Hepatocyte (in vitro differentiated cells): Measurements from ENCODE around the gene UBE2U. TPM values are rescaled to one million over a fixed set of nuclear protein-coding genes. Genes with fewer than 3 reads are reported as not detected.
A peak's percentile ranks its signal among the peaks of the same experiment; 100 is the strongest.
"Not testable (repeated sequence)": the region's sequence is repeated elsewhere in the genome, so short reads cannot be mapped to it uniquely, and the experiment has no call there.

ENCODE experiments used
- DNase-seq: peaks from one replicate; pipeline ENCODE4 v3.0.0-alpha.2; 2016; ENCODE audit warnings: low spot score
- H2AFZ ChIP-seq: fragments of 200-600 bp; sonication (generic); 2 replicates; pipeline ENCODE4 v1.6.0; 2016; ENCODE audit warnings: antibody characterized with exemption, mild to moderate bottlenecking
- H3K27ac ChIP-seq: fragments of 200-600 bp; sonication (generic); 2 replicates; pipeline ENCODE4 v1.5.1; 2016; ENCODE audit warnings: mild to moderate bottlenecking
- H3K27me3 ChIP-seq: fragments of 200-600 bp; sonication (generic); 2 replicates; pipeline ENCODE4 v1.6.1; 2016
- H3K36me3 ChIP-seq: fragments of 200-600 bp; sonication (generic); replicated peaks from 2 replicates; pipeline ENCODE4 v1.5.1; 2016; ENCODE audit warnings: low read depth; ENCODE audit not compliant: insufficient read depth
- H3K4me1 ChIP-seq: fragments of 200-600 bp; sonication (generic); 2 replicates; pipeline ENCODE4 v1.5.1; 2016; ENCODE audit warnings: mild to moderate bottlenecking, moderate library complexity; ENCODE audit not compliant: insufficient read depth
- H3K4me2 ChIP-seq: fragments of 200-600 bp; sonication (generic); 2 replicates; pipeline ENCODE4 v1.6.0; 2016
- H3K4me3 ChIP-seq: fragments of 200-600 bp; sonication (generic); 2 replicates; pipeline ENCODE4 v1.5.1; 2016; ENCODE audit warnings: mild to moderate bottlenecking
- H3K79me2 ChIP-seq: fragments of 200-600 bp; sonication (generic); 2 replicates; pipeline ENCODE4 v1.6.0; 2017; ENCODE audit warnings: mild to moderate bottlenecking
- H3K9me2 ChIP-seq: fragments of 200-600 bp; sonication (generic); replicated peaks from 2 replicates; pipeline ENCODE4 v1.6.0; 2017; ENCODE audit warnings: mild to moderate bottlenecking; ENCODE audit not compliant: insufficient read depth
- H3K9me3 ChIP-seq: fragments of 200-600 bp; sonication (generic); 2 replicates; pipeline ENCODE4 v1.5.1; 2016; ENCODE audit warnings: low read depth, mild to moderate bottlenecking
- H4K20me1 ChIP-seq: fragments of 200-600 bp; sonication (generic); 2 replicates; pipeline ENCODE4 v1.6.0; 2016; ENCODE audit warnings: mild to moderate bottlenecking; ENCODE audit not compliant: insufficient read depth, poor library complexity, severe bottlenecking
- CTCF ChIP-seq: fragments of 200-600 bp; sonication (generic); IDR thresholded peaks from 2 replicates; pipeline ENCODE4 v1.5.1; 2016; ENCODE audit warnings: antibody characterized with exemption, mild to moderate bottlenecking; ENCODE audit not compliant: poor library complexity
- EZH2 ChIP-seq: fragments of 200-600 bp; sonication (generic); IDR thresholded peaks from 2 replicates; pipeline ENCODE4 v1.6.1; 2016; ENCODE audit warnings: antibody characterized with exemption, mild to moderate bottlenecking, borderline replicate concordance
- EZH2phosphoT487 ChIP-seq: fragments of 200-600 bp; sonication (generic); IDR thresholded peaks from one replicate; pipeline ENCODE4 v1.6.1; 2018; ENCODE audit warnings: antibody characterized with exemption, mild to moderate bottlenecking, low read depth, moderate library complexity; ENCODE audit not compliant: unreplicated experiment, severe bottlenecking
- WGBS: methylation state at CpG from one replicate; pipeline ENCODE4 v1.1.6; 2016; ENCODE audit warnings: low lambda C conversion rate; ENCODE audit errors: missing lambda C conversion rate; 5-methylcytosine and 5-hydroxymethylcytosine counted together
- polyA plus RNA-seq: library from polyadenylated mRNA; unstranded; fragments of >200 nt; fragmentation: Nextera tagmentation; extraction: Ambion mirVana; gene quantifications from 2 replicates; pipeline ENCODE4 v1.2.1, GENCODE V29; 2016
- total RNA-seq: library from RNA; depleted of rRNA; stranded (reverse); fragments of >200 nt; gene quantifications from 2 replicates; pipeline ENCODE4 v1.2.3, GENCODE V29; 2014

The UBE2U gene
- total and polyA plus RNA-seq, 2 experiments from 2014 or later, result not detected

DNA sequence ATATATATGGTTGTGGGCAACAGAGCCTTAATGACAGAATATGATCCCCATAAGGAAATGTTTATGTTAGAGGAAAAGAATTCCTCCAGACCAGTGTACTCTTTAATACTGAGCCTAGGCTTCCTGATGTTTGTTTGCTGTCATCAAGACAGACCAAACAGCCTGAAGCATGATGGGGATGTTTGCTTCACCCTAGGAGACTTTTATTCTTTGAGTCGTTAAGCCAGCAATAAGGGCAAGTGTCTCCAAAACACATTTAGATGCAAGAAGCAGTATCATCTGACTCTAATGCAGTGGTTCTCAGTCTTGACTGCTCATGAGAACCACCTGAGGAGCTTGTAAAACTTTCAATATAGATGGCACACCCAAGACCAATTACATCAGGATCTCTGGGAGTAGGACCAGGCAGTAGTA is 33.1 kb downstream of the UBE2U start:
- Histone ChIP-seq H3K79me2 (no peaks in the 10 kb centered on the region), H3K36me3 (no peaks in the 10 kb centered on the region), H3K9me3 (no peaks in the 10 kb centered on the region), H2AFZ (no peak overlapping the region), H3K27ac (no peak overlapping the region), H4K20me1 (no peaks in the 10 kb centered on the region), H3K27me3 (no peaks in the 10 kb centered on the region), H3K9me2 (no peaks in the 10 kb centered on the region), H3K4me2 (no peak overlapping the region), H3K4me1 (no peaks in the 10 kb centered on the region), H3K4me3 (no peak overlapping the region)
- WGBS, result 19% methylated on average over 1 of the region's 1 CpG
- TF ChIP-seq EZH2phosphoT487, result no peak
- no peak for TF ChIP-seq CTCF
- no peak for TF ChIP-seq EZH2
- DNase-seq, result no peak

DNA sequence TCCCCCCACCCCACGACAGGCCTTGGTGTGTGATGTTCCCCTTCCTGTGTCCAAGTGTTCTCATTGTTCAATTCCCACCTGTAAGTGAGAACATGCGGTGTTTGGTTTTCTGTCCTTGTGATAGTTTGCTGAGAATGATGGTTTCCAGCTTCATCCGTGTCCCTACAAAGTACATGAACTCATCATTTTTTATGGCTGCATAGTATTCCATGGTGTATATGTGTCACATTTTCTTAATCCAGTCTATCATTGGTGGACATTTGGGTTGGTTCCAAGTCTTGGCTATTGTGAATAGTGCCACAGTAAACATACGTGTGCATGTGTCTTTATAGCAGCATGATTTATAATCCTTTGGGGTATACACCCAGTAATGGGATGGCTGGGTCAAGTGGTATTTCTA is 36.1 kb downstream of the UBE2U start:
- H3K27ac ChIP-seq, H3K4me3 ChIP-seq, H4K20me1 ChIP-seq, H3K9me3 ChIP-seq, H3K79me2 ChIP-seq, DNase-seq, H3K4me2 ChIP-seq, H3K27me3 ChIP-seq, H3K36me3 ChIP-seq, H2AFZ ChIP-seq, H3K4me1 ChIP-seq, H3K9me2 ChIP-seq: not testable (repeated sequence)
- WGBS, result 92% methylated on average over 4 of the region's 4 CpGs

GRCh38 chr1:64240206-64240605 is 36.8 kb downstream of the UBE2U start:
- H3K79me2 ChIP-seq, result no peaks in the 10 kb centered on the region
- no peak overlapping the region for H3K4me2 ChIP-seq
- no peak overlapping the region for H3K4me3 ChIP-seq
- H3K9me3 ChIP-seq, result no peaks in the 10 kb centered on the region
- H3K9me2 ChIP-seq, result no peaks in the 10 kb centered on the region
- H3K27me3 ChIP-seq, result no peaks in the 10 kb centered on the region
- no peaks in the 10 kb centered on the region for H3K4me1 ChIP-seq
- H4K20me1 ChIP-seq, result no peaks in the 10 kb centered on the region
- no peaks in the 10 kb centered on the region for H3K36me3 ChIP-seq
- no peak for TF ChIP-seq EZH2phosphoT487
- TF ChIP-seq CTCF, result peak; percentile 34
- no peak for TF ChIP-seq EZH2
- no peak overlapping the region for H3K27ac ChIP-seq
- DNase-seq, result peak; percentile 14
- H2AFZ ChIP-seq, result no peak overlapping the region

GRCh38 chr1:64241069-64241468 is 37.6 kb downstream of the UBE2U start:
- no peaks in the 10 kb centered on the region for H3K4me1 ChIP-seq
- DNase-seq, result no peak
- H3K27ac ChIP-seq, result no peak overlapping the region
- H3K9me2 ChIP-seq, result no peaks in the 10 kb centered on the region
- no peaks in the 10 kb centered on the region for H3K79me2 ChIP-seq
- H3K9me3 ChIP-seq, result no peaks in the 10 kb centered on the region
- H3K4me2 ChIP-seq, result no peak overlapping the region
- H2AFZ ChIP-seq, result no peak overlapping the region
- H3K4me3 ChIP-seq, result no peak overlapping the region
- H3K36me3 ChIP-seq, result no peaks in the 10 kb centered on the region
- TF ChIP-seq EZH2 (no peak), CTCF (no peak), EZH2phosphoT487 (no peak)
- no peaks in the 10 kb centered on the region for H4K20me1 ChIP-seq
- H3K27me3 ChIP-seq, result no peaks in the 10 kb centered on the region
